ENCODE data around the gene ABI3BP.

Gene ABI3BP

DNA sequence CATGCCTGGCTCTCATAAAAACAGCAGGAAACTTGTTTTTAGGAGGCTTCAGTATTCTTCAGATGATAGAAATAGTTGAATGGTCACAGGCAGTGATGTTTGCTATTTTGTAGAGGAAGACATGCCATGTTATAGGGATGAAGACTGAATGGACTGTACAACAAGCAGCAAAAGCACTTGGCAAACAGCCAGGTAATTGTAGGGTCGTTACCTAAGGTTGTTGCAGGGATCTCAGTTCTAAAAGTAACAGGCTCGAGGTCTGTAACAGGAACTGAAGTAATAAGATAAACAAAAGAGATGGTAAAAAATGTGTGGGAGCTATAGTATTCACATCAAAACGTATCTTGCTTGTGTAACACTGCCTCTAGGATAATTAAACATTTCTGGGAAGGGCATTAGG is 167.6 kb downstream of the ABI3BP start:
- Histone ChIP-seq H3K9me3 (ENCODE audit: control insufficient read depth, low read length) (no peaks in the 10 kb centered on the region), H3K4me1 (ENCODE audit: control insufficient read depth, insufficient read depth, low read length) (no peaks in the 10 kb centered on the region), H3K4me3 (ENCODE audit: low read length) (no peak overlapping the region), H3K27me3 (replicated peaks; ENCODE audit: control insufficient read depth, insufficient read depth, low read length) (no peaks in the 10 kb centered on the region), H3K9ac (ENCODE audit: low read length) (no peak overlapping the region), H3K36me3 (ENCODE audit: control insufficient read depth, insufficient read depth, low read length, severe bottlenecking) (peaks cover 36% of the 10 kb centered on the region)
- DNase-seq (ENCODE audit: low read depth): no peak

DNA sequence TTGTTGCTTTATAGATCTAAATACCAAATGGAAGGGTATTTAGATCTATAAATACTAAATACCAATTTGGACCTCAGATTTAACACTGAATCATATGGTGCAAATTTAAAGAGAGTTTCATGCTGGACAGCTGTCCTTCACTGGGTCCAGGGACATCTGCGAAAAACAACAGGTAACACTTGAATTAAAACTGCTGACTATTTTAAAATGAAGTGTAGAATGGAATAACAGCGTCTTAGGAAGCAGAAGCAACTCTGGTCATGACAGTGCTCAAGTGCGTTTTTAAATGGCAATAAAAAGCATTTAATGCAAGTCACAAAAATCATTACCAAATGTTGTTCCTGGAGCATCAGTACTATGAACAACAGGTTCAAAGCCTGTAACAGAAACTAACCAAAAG is 177.6 kb downstream of the ABI3BP start:
- Histone ChIP-seq H3K9ac (ENCODE audit: low read length) (no peak overlapping the region), H3K4me3 (ENCODE audit: low read length) (no peak overlapping the region), H3K9me3 (ENCODE audit: control insufficient read depth, low read length) (no peaks in the 10 kb centered on the region), H3K27me3 (replicated peaks; ENCODE audit: control insufficient read depth, insufficient read depth, low read length) (no peaks in the 10 kb centered on the region), H3K36me3 (ENCODE audit: control insufficient read depth, insufficient read depth, low read length, severe bottlenecking) (peaks cover 20% of the 10 kb centered on the region), H3K4me1 (ENCODE audit: control insufficient read depth, insufficient read depth, low read length) (peaks cover 8% of the 10 kb centered on the region)
- no peak for DNase-seq (ENCODE audit: low read depth)

DNA sequence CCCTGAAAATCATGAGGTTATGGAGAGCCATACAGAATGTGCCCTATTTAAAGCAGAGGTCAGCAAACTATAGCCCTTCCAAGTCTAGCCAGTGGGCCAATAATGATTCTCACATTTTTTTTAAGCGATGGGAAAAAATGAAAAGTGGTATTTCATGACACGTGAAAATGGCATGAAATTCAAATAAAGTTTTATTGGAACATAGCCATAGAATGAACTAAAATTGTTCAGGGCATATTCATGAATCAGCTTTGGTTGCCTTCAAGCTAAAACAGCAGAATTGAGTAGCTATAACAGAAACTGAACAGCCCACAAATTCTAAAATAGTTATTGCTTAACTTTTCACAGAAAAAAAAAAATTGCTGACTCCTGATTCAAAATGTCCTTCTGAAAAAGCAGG is 179.4 kb downstream of the ABI3BP start:
- Histone ChIP-seq H3K4me1 (ENCODE audit: control insufficient read depth, insufficient read depth, low read length) (peaks cover 17% of the 10 kb centered on the region), H3K9me3 (ENCODE audit: control insufficient read depth, low read length) (no peaks in the 10 kb centered on the region), H3K36me3 (ENCODE audit: control insufficient read depth, insufficient read depth, low read length, severe bottlenecking) (peaks cover 28% of the 10 kb centered on the region), H3K27me3 (replicated peaks; ENCODE audit: control insufficient read depth, insufficient read depth, low read length) (no peaks in the 10 kb centered on the region), H3K4me3 (ENCODE audit: low read length) (no peak overlapping the region), H3K9ac (ENCODE audit: low read length) (no peak overlapping the region)
- DNase-seq (ENCODE audit: low read depth): no peak

DNA sequence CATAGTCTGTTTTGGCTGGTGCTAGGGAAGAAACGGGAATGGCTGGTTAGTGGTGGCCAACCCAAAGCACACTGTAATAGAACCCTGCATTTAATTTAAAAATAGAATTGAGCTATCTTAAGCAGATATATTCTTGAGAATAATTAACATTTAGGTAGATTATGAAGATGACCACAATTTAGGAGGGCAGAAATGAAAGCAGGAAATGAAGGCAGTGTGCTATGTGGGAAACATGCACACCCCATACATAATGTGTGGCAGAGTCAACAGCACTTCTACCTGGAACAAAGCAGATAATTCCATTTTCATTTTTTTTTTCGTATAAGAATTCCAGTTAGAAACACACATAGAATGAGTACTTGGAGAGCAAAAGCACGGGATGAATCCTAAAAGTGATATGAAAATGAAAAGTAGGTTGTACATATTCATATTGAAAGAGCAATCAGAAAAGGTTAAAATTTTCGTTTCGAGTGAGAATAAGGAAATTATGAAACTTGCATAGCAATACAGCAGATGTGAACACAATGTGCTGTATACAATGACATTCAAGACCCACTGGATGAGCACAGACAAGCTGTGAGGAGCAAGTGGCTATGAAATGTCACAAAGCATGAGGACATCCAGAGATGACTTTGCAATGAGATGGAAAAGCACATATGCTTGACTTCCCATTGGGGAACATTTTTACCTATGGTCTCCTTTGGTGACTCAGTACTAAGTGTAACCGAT is 181.3 kb downstream of the ABI3BP start:
- Histone ChIP-seq H3K9me3 (ENCODE audit: control insufficient read depth, low read length) (no peaks in the 10 kb centered on the region), H3K9ac (ENCODE audit: low read length) (no peak overlapping the region), H3K4me3 (ENCODE audit: low read length) (no peak overlapping the region), H3K36me3 (ENCODE audit: control insufficient read depth, insufficient read depth, low read length, severe bottlenecking) (peaks cover 36% of the 10 kb centered on the region), H3K27me3 (replicated peaks; ENCODE audit: control insufficient read depth, insufficient read depth, low read length) (no peaks in the 10 kb centered on the region), H3K4me1 (ENCODE audit: control insufficient read depth, insufficient read depth, low read length) (peaks cover 17% of the 10 kb centered on the region)
- no peak for DNase-seq (ENCODE audit: low read depth)

DNA sequence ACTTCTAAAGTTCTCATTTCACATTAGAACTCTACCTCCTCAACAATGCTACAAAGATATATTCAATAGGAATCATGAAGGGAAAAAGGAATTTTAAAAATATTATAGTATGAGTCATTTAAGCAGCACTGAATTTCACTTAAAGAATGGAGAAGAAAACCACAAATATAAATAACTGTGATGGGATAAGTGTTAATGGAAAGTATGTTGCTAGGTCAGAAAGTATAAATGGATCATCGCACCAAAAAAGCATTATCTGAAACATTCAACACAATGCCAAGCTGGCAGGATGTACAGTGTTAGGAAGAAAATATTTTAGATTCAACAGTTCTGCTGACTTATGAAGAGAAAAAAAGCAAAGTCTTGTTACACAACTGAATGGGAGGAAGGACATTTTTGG is 182.6 kb downstream of the ABI3BP start:
- peaks cover 31% of the 10 kb centered on the region for H3K36me3 ChIP-seq (ENCODE audit: control insufficient read depth, insufficient read depth, low read length, severe bottlenecking)
- peaks cover 17% of the 10 kb centered on the region for H3K4me1 ChIP-seq (ENCODE audit: control insufficient read depth, insufficient read depth, low read length)
- no peak overlapping the region for H3K4me3 ChIP-seq (ENCODE audit: low read length)
- H3K9ac ChIP-seq (ENCODE audit: low read length): no peak overlapping the region
- no peaks in the 10 kb centered on the region for H3K9me3 ChIP-seq (ENCODE audit: control insufficient read depth, low read length)
- peak; percentile 60 for DNase-seq (ENCODE audit: low read depth)
- H3K27me3 ChIP-seq (replicated peaks; ENCODE audit: control insufficient read depth, insufficient read depth, low read length): no peaks in the 10 kb centered on the region

DNA sequence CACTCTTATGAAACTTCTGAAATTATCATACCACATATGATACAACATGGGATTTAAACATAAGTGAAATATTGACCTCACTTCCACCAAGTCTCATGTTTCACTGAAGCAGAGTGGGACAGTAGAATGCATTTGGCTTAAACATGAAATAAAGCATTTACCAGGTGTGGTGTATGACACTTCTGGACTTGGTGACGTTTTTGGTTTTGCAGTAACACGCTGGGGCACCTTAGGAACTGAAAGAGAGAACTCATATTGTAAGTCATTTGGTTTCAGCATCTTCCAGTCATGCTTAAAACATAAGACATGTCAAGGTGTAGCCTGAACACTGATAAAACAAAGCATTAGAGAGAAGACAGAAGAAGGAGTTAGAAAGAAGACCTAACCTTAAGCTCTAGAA is 188.6 kb downstream of the ABI3BP start:
- no peak overlapping the region for H3K9ac ChIP-seq (ENCODE audit: low read length)
- H3K9me3 ChIP-seq (ENCODE audit: control insufficient read depth, low read length): no peaks in the 10 kb centered on the region
- H3K4me3 ChIP-seq (ENCODE audit: low read length): no peak overlapping the region
- peaks cover 2% of the 10 kb centered on the region for H3K4me1 ChIP-seq (ENCODE audit: control insufficient read depth, insufficient read depth, low read length)
- no peak for DNase-seq (ENCODE audit: low read depth)
- peaks cover 44% of the 10 kb centered on the region for H3K36me3 ChIP-seq (ENCODE audit: control insufficient read depth, insufficient read depth, low read length, severe bottlenecking)
- H3K27me3 ChIP-seq (replicated peaks; ENCODE audit: control insufficient read depth, insufficient read depth, low read length): no peaks in the 10 kb centered on the region

DNA sequence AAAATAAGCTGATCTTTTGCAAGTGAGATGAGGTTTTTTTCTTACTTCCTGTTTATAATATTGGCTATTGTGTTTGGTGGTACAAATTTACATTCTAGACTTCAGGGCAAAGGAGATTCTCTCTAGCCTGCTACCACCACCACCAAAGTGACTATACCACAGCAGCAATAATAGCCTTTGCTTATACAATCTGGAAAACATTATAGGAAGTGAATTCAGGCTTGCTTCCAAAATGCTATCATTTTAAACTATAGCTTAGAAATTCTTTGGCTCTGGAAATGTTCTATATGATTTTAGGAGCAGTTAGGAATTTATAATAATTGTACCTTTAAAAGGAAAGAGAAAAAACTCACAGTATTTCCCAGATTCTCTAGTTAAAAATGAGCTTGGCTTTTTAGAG is 189.5 kb downstream of the ABI3BP start:
- Histone ChIP-seq H3K4me3 (ENCODE audit: low read length) (no peak overlapping the region), H3K36me3 (ENCODE audit: control insufficient read depth, insufficient read depth, low read length, severe bottlenecking) (peaks cover 41% of the 10 kb centered on the region), H3K27me3 (replicated peaks; ENCODE audit: control insufficient read depth, insufficient read depth, low read length) (no peaks in the 10 kb centered on the region), H3K4me1 (ENCODE audit: control insufficient read depth, insufficient read depth, low read length) (no peaks in the 10 kb centered on the region), H3K9ac (ENCODE audit: low read length) (no peak overlapping the region), H3K9me3 (ENCODE audit: control insufficient read depth, low read length) (no peaks in the 10 kb centered on the region)
- DNase-seq (ENCODE audit: low read depth): no peak

DNA sequence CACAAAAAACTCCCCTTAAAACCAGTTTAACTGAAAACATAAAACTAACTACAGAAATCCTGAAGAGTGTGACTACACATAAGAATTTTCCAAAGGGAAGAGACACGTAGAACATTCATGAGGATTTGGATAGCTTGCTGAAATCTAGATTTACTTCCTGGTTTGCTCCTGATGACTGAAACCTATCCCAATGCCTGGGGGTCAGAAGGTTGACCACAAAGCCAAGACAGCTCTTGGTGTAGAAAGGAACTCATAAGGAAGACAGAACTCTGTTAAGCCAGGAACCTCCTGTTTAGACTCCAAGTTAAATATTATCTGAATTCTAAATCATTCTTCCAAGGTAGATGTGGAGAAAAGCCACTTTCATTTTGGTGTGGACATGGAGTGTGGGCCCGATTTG is 191.1 kb downstream of the ABI3BP start:
- H3K9ac ChIP-seq (ENCODE audit: low read length): no peak overlapping the region
- H3K4me1 ChIP-seq (ENCODE audit: control insufficient read depth, insufficient read depth, low read length): no peaks in the 10 kb centered on the region
- H3K27me3 ChIP-seq (replicated peaks; ENCODE audit: control insufficient read depth, insufficient read depth, low read length): no peaks in the 10 kb centered on the region
- H3K36me3 ChIP-seq (ENCODE audit: control insufficient read depth, insufficient read depth, low read length, severe bottlenecking): peaks cover 30% of the 10 kb centered on the region
- DNase-seq (ENCODE audit: low read depth): no peak
- no peaks in the 10 kb centered on the region for H3K9me3 ChIP-seq (ENCODE audit: control insufficient read depth, low read length)
- no peak overlapping the region for H3K4me3 ChIP-seq (ENCODE audit: low read length)

DNA sequence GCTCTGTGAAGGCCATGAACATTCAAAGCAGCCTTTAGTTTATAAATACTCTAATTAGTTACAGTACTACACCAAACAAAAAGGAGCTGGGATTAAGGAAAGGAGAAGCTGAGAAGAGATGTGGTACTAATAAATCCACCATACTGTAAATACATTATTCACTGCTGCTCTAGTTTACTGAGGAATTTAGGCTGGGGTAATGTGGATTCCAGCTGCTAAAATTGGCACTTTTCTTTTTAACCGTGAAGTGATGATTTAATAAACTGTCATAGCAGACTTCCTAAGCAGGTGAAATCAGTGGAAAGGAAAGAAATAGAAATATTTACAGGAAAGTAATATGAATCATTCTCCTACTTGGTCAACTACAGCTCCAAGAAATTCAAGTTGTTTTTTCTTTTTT is 195.2 kb downstream of the ABI3BP start:
- Histone ChIP-seq H3K4me1 (ENCODE audit: control insufficient read depth, insufficient read depth, low read length) (no peaks in the 10 kb centered on the region), H3K4me3 (ENCODE audit: low read length) (no peak overlapping the region), H3K27me3 (replicated peaks; ENCODE audit: control insufficient read depth, insufficient read depth, low read length) (no peaks in the 10 kb centered on the region), H3K9me3 (ENCODE audit: control insufficient read depth, low read length) (no peaks in the 10 kb centered on the region), H3K9ac (ENCODE audit: low read length) (no peak overlapping the region), H3K36me3 (ENCODE audit: control insufficient read depth, insufficient read depth, low read length, severe bottlenecking) (peaks cover 4% of the 10 kb centered on the region)
- DNase-seq (ENCODE audit: low read depth): no peak

DNA sequence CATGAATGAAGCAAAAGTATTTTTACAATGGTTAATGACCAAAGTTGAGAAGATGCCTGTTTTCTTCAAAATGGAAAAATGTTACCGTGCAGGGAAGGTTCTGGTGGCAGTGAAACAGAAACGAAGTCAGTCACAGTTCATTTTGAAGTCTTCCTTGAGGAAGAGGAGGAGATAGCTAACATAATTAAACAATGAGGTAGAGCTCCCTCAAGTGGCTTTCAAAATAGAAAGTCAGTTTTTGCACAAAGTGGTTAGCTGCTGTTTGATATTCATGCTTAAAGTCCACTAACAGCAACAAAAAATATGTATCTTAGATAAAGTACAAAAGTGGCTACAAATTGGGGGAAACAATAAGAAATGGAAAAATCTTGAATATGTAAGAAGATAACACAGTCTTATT is 196.7 kb downstream of the ABI3BP start:
- Histone ChIP-seq H3K4me3 (ENCODE audit: low read length) (peak overlapping the region; percentile 6), H3K9ac (ENCODE audit: low read length) (no peak overlapping the region), H3K27me3 (replicated peaks; ENCODE audit: control insufficient read depth, insufficient read depth, low read length) (no peaks in the 10 kb centered on the region), H3K9me3 (ENCODE audit: control insufficient read depth, low read length) (no peaks in the 10 kb centered on the region), H3K4me1 (ENCODE audit: control insufficient read depth, insufficient read depth, low read length) (no peaks in the 10 kb centered on the region), H3K36me3 (ENCODE audit: control insufficient read depth, insufficient read depth, low read length, severe bottlenecking) (no peaks in the 10 kb centered on the region)
- DNase-seq (ENCODE audit: low read depth): peak; percentile 58

DNA sequence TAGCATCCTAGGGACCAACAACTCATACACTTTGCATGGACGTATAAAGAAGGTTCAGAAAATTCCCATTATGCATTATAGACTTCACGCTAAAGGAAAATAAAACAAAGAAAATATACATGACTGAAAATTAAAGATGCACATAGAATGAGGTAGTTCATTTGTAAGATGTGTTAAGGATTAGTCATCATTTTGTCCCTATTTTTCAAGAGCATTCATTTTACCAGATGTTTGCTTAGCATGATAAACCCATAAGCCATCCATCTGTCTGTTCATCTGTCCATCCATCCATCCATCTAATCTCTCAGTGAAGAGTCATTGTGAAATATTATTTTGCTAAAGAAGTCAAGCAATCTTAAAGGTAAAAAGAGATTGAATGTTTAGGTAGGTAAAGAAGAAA is 203.6 kb downstream of the ABI3BP start:
- DNase-seq (ENCODE audit: low read depth): no peak
- no peak overlapping the region for H3K4me3 ChIP-seq (ENCODE audit: low read length)
- no peaks in the 10 kb centered on the region for H3K27me3 ChIP-seq (replicated peaks; ENCODE audit: control insufficient read depth, insufficient read depth, low read length)
- no peak overlapping the region for H3K9ac ChIP-seq (ENCODE audit: low read length)
- peaks cover 45% of the 10 kb centered on the region for H3K36me3 ChIP-seq (ENCODE audit: control insufficient read depth, insufficient read depth, low read length, severe bottlenecking)
- H3K4me1 ChIP-seq (ENCODE audit: control insufficient read depth, insufficient read depth, low read length): no peaks in the 10 kb centered on the region
- H3K9me3 ChIP-seq (ENCODE audit: control insufficient read depth, low read length): peaks cover 13% of the 10 kb centered on the region

DNA sequence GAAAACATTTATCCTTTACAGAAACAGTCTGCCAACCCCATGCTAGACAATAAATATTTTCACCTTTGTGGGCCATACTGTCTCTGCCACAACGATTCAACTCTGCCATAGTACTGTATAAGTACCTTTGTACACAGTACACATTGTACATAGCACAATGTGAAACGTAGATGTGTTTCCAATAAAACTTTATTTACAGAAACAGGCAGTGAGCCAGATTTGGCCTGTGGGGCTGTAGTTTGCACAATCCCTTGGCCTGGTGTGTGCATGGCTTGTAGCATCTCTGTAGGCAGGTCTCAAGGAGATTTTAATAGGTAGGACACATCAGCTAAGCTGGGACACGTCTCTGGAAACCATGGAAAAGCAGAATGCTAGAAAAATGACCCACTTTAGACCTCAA is 209.6 kb downstream of the ABI3BP start:
- no peak overlapping the region for H3K9ac ChIP-seq (ENCODE audit: low read length)
- H3K27me3 ChIP-seq (replicated peaks; ENCODE audit: control insufficient read depth, insufficient read depth, low read length): no peaks in the 10 kb centered on the region
- peaks cover 11% of the 10 kb centered on the region for H3K4me1 ChIP-seq (ENCODE audit: control insufficient read depth, insufficient read depth, low read length)
- H3K36me3 ChIP-seq (ENCODE audit: control insufficient read depth, insufficient read depth, low read length, severe bottlenecking): peaks cover 31% of the 10 kb centered on the region
- DNase-seq (ENCODE audit: low read depth): no peak
- no peak overlapping the region for H3K4me3 ChIP-seq (ENCODE audit: low read length)
- H3K9me3 ChIP-seq (ENCODE audit: control insufficient read depth, low read length): peaks cover 13% of the 10 kb centered on the region

Data from adipocyte (in vitro differentiated cells).